ENCODE results near the gene METTL22.

- TF ChIP-seq CTCF (IDR thresholded peaks at IDR 0.05) (no peak), POLR2AphosphoS5 (IDR thresholded peaks at IDR 0.05; ENCODE audit: insufficient read depth in 1 of 2, low read depth in 1 of 2) (no peak)
Observed at GRCh38 chr16:8596581-8596980, 24.9 kb upstream of the METTL22 start.

All from vagina (tissue), 2 donors.